ENCODE results near the gene STK32C.
A peak's percentile ranks its signal among the peaks of the same experiment; 100 is the strongest.

The STK32C gene

GRCh38 chr10:132336919-132337407 is 29.2 kb upstream of the STK32C start:
- Histone ChIP-seq H3K27me3 (ENCODE audit: control insufficient read depth, insufficient read depth, low read length) (peaks cover 16% of the 10 kb centered on the region), H3K4me1 (ENCODE audit: control insufficient read depth, low read depth, low read length) (peaks cover 20% of the 10 kb centered on the region), H3K9me3 (ENCODE audit: control insufficient read depth, low read depth, low read length) (no peaks in the 10 kb centered on the region), H3K27ac (ENCODE audit: low read length) (no peak overlapping the region), H3K4me3 (ENCODE audit: low read length) (peak overlapping the region; percentile 31), H3K9ac (ENCODE audit: low read length) (no peak overlapping the region), H3K36me3 (ENCODE audit: control insufficient read depth, low read depth, low read length) (no peaks in the 10 kb centered on the region)

GRCh38 chr10:132336064-132336746 is 28.5 kb upstream of the STK32C start:
- H3K9ac ChIP-seq (ENCODE audit: low read length): no peak overlapping the region
- H3K27me3 ChIP-seq (ENCODE audit: control insufficient read depth, insufficient read depth, low read length): peaks cover 16% of the 10 kb centered on the region
- H3K4me3 ChIP-seq (ENCODE audit: low read length): no peak overlapping the region
- no peak overlapping the region for H3K27ac ChIP-seq (ENCODE audit: low read length)
- no peaks in the 10 kb centered on the region for H3K9me3 ChIP-seq (ENCODE audit: control insufficient read depth, low read depth, low read length)
- H3K4me1 ChIP-seq (ENCODE audit: control insufficient read depth, low read depth, low read length): peaks cover 20% of the 10 kb centered on the region
- no peaks in the 10 kb centered on the region for H3K36me3 ChIP-seq (ENCODE audit: control insufficient read depth, low read depth, low read length)

- Histone ChIP-seq H3K9me3 (ENCODE audit: control insufficient read depth, low read depth, low read length) (no peaks in the 10 kb centered on the region), H3K27me3 (ENCODE audit: control insufficient read depth, insufficient read depth, low read length) (peaks cover 16% of the 10 kb centered on the region), H3K36me3 (ENCODE audit: control insufficient read depth, low read depth, low read length) (no peaks in the 10 kb centered on the region), H3K9ac (ENCODE audit: low read length) (no peak overlapping the region), H3K4me1 (ENCODE audit: control insufficient read depth, low read depth, low read length) (peaks cover 20% of the 10 kb centered on the region), H3K4me3 (ENCODE audit: low read length) (no peak overlapping the region), H3K27ac (ENCODE audit: low read length) (no peak overlapping the region)
Measured at GRCh38 chr10:132335189-132336063, 27.7 kb upstream of the STK32C start.

GRCh38 chr10:132334631-132335188 is 27.0 kb upstream of the STK32C start:
- Histone ChIP-seq H3K27ac (ENCODE audit: low read length) (no peak overlapping the region), H3K4me1 (ENCODE audit: control insufficient read depth, low read depth, low read length) (peaks cover 23% of the 10 kb centered on the region), H3K36me3 (ENCODE audit: control insufficient read depth, low read depth, low read length) (no peaks in the 10 kb centered on the region), H3K9ac (ENCODE audit: low read length) (no peak overlapping the region), H3K9me3 (ENCODE audit: control insufficient read depth, low read depth, low read length) (no peaks in the 10 kb centered on the region), H3K4me3 (ENCODE audit: low read length) (no peak overlapping the region), H3K27me3 (ENCODE audit: control insufficient read depth, insufficient read depth, low read length) (peaks cover 16% of the 10 kb centered on the region)

- no peak overlapping the region for H3K27ac ChIP-seq (ENCODE audit: low read length)
- no peaks in the 10 kb centered on the region for H3K9me3 ChIP-seq (ENCODE audit: control insufficient read depth, low read depth, low read length)
- peaks cover 16% of the 10 kb centered on the region for H3K27me3 ChIP-seq (ENCODE audit: control insufficient read depth, insufficient read depth, low read length)
- H3K9ac ChIP-seq (ENCODE audit: low read length): no peak overlapping the region
- H3K4me3 ChIP-seq (ENCODE audit: low read length): no peak overlapping the region
- no peaks in the 10 kb centered on the region for H3K36me3 ChIP-seq (ENCODE audit: control insufficient read depth, low read depth, low read length)
- peaks cover 23% of the 10 kb centered on the region for H3K4me1 ChIP-seq (ENCODE audit: control insufficient read depth, low read depth, low read length)
Measured at GRCh38 chr10:132333386-132333785, 25.6 kb upstream of the STK32C start.

GRCh38 chr10:132332433-132332754 is 24.6 kb upstream of the STK32C start:
- no peaks in the 10 kb centered on the region for H3K9me3 ChIP-seq (ENCODE audit: control insufficient read depth, low read depth, low read length)
- no peaks in the 10 kb centered on the region for H3K36me3 ChIP-seq (ENCODE audit: control insufficient read depth, low read depth, low read length)
- H3K4me1 ChIP-seq (ENCODE audit: control insufficient read depth, low read depth, low read length): peaks cover 20% of the 10 kb centered on the region
- H3K9ac ChIP-seq (ENCODE audit: low read length): peak overlapping the region; percentile 48
- no peak overlapping the region for H3K27ac ChIP-seq (ENCODE audit: low read length)
- peak overlapping the region; percentile 58 for H3K4me3 ChIP-seq (ENCODE audit: low read length)
- peaks cover 16% of the 10 kb centered on the region for H3K27me3 ChIP-seq (ENCODE audit: control insufficient read depth, insufficient read depth, low read length)

GRCh38 chr10:132331601-132332432 is 24.1 kb upstream of the STK32C start, which contains the start of gene LRRC27:
Gene LRRC27 (plus strand): TSS chr10:132332193. CDS start chr10:132333525, 1,332 bp downstream.
- Histone ChIP-seq H3K27me3 (ENCODE audit: control insufficient read depth, insufficient read depth, low read length) (peaks cover 16% of the 10 kb centered on the region), H3K9me3 (ENCODE audit: control insufficient read depth, low read depth, low read length) (no peaks in the 10 kb centered on the region), H3K9ac (ENCODE audit: low read length) (peak within 1 kb of the TSS; percentile 79), H3K36me3 (ENCODE audit: control insufficient read depth, low read depth, low read length) (no peaks in the 10 kb centered on the region), H3K4me1 (ENCODE audit: control insufficient read depth, low read depth, low read length) (peaks cover 17% of the 10 kb centered on the region), H3K4me3 (ENCODE audit: low read length) (peak within 1 kb of the TSS; percentile 87), H3K27ac (ENCODE audit: low read length) (no peak within 1 kb of the TSS)

GRCh38 chr10:132330486-132330833 is 22.7 kb upstream of the STK32C start:
- peaks cover 16% of the 10 kb centered on the region for H3K27me3 ChIP-seq (ENCODE audit: control insufficient read depth, insufficient read depth, low read length)
- no peaks in the 10 kb centered on the region for H3K36me3 ChIP-seq (ENCODE audit: control insufficient read depth, low read depth, low read length)
- no peak overlapping the region for H3K27ac ChIP-seq (ENCODE audit: low read length)
- no peaks in the 10 kb centered on the region for H3K9me3 ChIP-seq (ENCODE audit: control insufficient read depth, low read depth, low read length)
- peak overlapping the region; percentile 87 for H3K4me3 ChIP-seq (ENCODE audit: low read length)
- H3K4me1 ChIP-seq (ENCODE audit: control insufficient read depth, low read depth, low read length): peaks cover 12% of the 10 kb centered on the region
- H3K9ac ChIP-seq (ENCODE audit: low read length): no peak overlapping the region

GRCh38 chr10:132329565-132330485 is 22.1 kb upstream of the STK32C start:
- Histone ChIP-seq H3K9me3 (ENCODE audit: control insufficient read depth, low read depth, low read length) (no peaks in the 10 kb centered on the region), H3K4me3 (ENCODE audit: low read length) (peak overlapping the region; percentile 87), H3K27me3 (ENCODE audit: control insufficient read depth, insufficient read depth, low read length) (peaks cover 16% of the 10 kb centered on the region), H3K36me3 (ENCODE audit: control insufficient read depth, low read depth, low read length) (no peaks in the 10 kb centered on the region), H3K9ac (ENCODE audit: low read length) (no peak overlapping the region), H3K27ac (ENCODE audit: low read length) (no peak overlapping the region), H3K4me1 (ENCODE audit: control insufficient read depth, low read depth, low read length) (peaks cover 12% of the 10 kb centered on the region)

- H3K4me3 ChIP-seq (ENCODE audit: low read length): no peak overlapping the region
- no peaks in the 10 kb centered on the region for H3K9me3 ChIP-seq (ENCODE audit: control insufficient read depth, low read depth, low read length)
- H3K27ac ChIP-seq (ENCODE audit: low read length): no peak overlapping the region
- peaks cover 13% of the 10 kb centered on the region for H3K27me3 ChIP-seq (ENCODE audit: control insufficient read depth, insufficient read depth, low read length)
- no peaks in the 10 kb centered on the region for H3K36me3 ChIP-seq (ENCODE audit: control insufficient read depth, low read depth, low read length)
- peaks cover 12% of the 10 kb centered on the region for H3K4me1 ChIP-seq (ENCODE audit: control insufficient read depth, low read depth, low read length)
- no peak overlapping the region for H3K9ac ChIP-seq (ENCODE audit: low read length)
Measured at GRCh38 chr10:132328738-132329137, 21.0 kb upstream of the STK32C start.

All from iPS-18a (cell line).